Measurements from ENCODE around the gene ACY1. TPM values are rescaled to one million over a fixed set of nuclear protein-coding genes. Genes with fewer than 3 reads are reported as not detected.

ACY1 gene
- total RNA-seq, 4 donors from 2014 or later: 165 to 426 (median 250) TPM

DNA sequence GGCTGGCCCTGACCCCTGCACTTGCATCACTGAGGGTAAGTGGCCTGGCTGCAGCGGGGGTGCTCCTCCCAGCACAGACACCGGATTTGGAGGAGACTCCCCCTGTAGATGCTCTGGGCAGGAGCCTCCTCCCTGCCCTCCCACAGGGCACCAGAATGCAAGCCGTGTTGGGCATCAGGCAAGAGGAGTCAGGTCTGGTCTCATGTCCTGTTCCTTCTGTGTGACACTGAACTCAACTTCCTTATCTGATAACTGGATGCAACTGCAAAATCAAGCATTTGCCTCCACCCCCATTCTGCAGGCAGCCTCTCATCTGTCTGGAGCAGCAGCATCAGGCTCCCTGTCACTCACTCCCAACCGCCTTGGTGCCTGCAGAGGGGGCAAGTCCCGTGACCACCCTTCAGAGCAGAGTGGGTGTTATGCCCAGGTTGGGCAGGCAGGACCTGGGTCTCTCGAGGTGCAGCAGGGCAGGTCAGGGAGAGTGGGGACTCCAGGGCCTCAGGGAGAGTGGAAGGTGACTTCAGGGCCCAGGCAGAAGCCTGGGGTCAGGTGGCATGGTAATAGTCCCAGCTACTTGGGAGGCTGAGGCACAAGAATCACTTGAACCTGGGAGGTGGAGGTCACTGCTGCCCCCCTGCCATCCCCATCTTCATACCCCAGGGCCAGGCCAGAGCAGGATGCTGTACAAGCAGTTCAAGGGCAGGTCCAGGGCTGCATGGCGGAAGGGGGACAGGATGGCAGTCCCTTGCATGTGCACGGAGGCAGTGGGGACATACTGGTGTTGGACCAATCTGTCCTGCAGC lies 22.9 kb downstream of the ACY1 start:
- Histone ChIP-seq H3K4me3 (no peak overlapping the region), H3K27me3 (no peaks in the 10 kb centered on the region), H3K36me3 (no peaks in the 10 kb centered on the region), H3K27ac (no peak overlapping the region), H3K4me1 (peaks cover 0 to 15% (median 6%) of the 10 kb centered on the region in 4 donors), H3K9me3 (no peaks in the 10 kb centered on the region)
- in situ Hi-C loops (cut with MboI; ENCODE audit: low pct_ligation_motif_present in 1 of 4, low pct_unique_long_range_greater_than_20kb in 1 of 4, low sequenced_read_pairs in 3 of 4) (loop anchor here in 3 of 4 donors (10.0 to 25.0 kb wide), 2 partner anchors 49 to 331 kb away; partner anchors contain the start of gene DUSP7 (in 1 of the 3)), intact Hi-C loops (cut with DNase I; ENCODE audit: low total_unique reads) (loop anchor here (10.0 kb wide), 1 partner anchor 49 kb away; the partner anchor contains the start of gene DUSP7)
- 65% methylated on average over 8 of the region's 8 CpGs; no CpG with 5 or more reads in 1 of the 2 donors for WGBS, 2 donors (ENCODE audit: low coverage in 1 of 2)
- TF ChIP-seq POLR2A (IDR thresholded peaks at IDR 0.05) (no peak), POLR2AphosphoS5 (IDR thresholded peaks at IDR 0.05) (no peak), EP300 (IDR thresholded peaks at IDR 0.05; ENCODE audit: low read depth) (no peak)
- TF ChIP-seq, protein P1, sequence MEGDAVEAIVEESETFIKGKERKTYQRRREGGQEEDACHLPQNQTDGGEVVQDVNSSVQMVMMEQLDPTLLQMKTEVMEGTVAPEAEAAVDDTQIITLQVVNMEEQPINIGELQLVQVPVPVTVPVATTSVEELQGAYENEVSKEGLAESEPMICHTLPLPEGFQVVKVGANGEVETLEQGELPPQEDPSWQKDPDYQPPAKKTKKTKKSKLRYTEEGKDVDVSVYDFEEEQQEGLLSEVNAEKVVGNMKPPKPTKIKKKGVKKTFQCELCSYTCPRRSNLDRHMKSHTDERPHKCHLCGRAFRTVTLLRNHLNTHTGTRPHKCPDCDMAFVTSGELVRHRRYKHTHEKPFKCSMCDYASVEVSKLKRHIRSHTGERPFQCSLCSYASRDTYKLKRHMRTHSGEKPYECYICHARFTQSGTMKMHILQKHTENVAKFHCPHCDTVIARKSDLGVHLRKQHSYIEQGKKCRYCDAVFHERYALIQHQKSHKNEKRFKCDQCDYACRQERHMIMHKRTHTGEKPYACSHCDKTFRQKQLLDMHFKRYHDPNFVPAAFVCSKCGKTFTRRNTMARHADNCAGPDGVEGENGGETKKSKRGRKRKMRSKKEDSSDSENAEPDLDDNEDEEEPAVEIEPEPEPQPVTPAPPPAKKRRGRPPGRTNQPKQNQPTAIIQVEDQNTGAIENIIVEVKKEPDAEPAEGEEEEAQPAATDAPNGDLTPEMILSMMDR (IDR thresholded peaks at IDR 0.05): no peak
- DNase-seq: no peak

- Histone ChIP-seq H3K9me3 (no peaks in the 10 kb centered on the region), H3K27me3 (no peaks in the 10 kb centered on the region), H3K27ac (no peak overlapping the region), H3K4me3 (no peak overlapping the region), H3K4me1 (peaks cover 0 to 10% (median 3%) of the 10 kb centered on the region in 4 donors), H3K36me3 (no peaks in the 10 kb centered on the region)
- no peak for DNase-seq
- TF ChIP-seq, protein P1 (IDR thresholded peaks at IDR 0.05): no peak
- TF ChIP-seq EP300 (IDR thresholded peaks at IDR 0.05; ENCODE audit: low read depth) (no peak), POLR2A (IDR thresholded peaks at IDR 0.05) (no peak), POLR2AphosphoS5 (IDR thresholded peaks at IDR 0.05) (no peak)
- 84% methylated on average over 6 of the region's 6 CpGs; no CpG with 5 or more reads in 1 of the 2 donors for WGBS, 2 donors (ENCODE audit: low coverage in 1 of 2)
- intact Hi-C loops (cut with DNase I; ENCODE audit: low total_unique reads): loop anchor here (10.0 kb wide), 1 partner anchor 48 kb away; the partner anchor contains the start of gene DUSP7
- in situ Hi-C loops (cut with MboI; ENCODE audit: low pct_ligation_motif_present in 1 of 4, low pct_unique_long_range_greater_than_20kb in 1 of 4, low sequenced_read_pairs in 3 of 4): loop anchor here in 3 of 4 donors (10.0 to 25.0 kb wide), 2 partner anchors 48 to 331 kb away; partner anchors contain the start of gene DUSP7 (in 1 of the 3)
These were observed 23.4 kb downstream of the ACY1 start for GRCh38 chr3:52006820-52007133.

- Histone ChIP-seq H3K4me3 (no peak overlapping the region), H3K4me1 (peaks cover 0 to 10% (median 3%) of the 10 kb centered on the region in 4 donors), H3K27me3 (no peaks in the 10 kb centered on the region), H3K27ac (no peak overlapping the region), H3K9me3 (no peaks in the 10 kb centered on the region), H3K36me3 (no peaks in the 10 kb centered on the region)
- DNase-seq: no peak
- in situ Hi-C loops (cut with MboI; ENCODE audit: low pct_ligation_motif_present in 1 of 4, low pct_unique_long_range_greater_than_20kb in 1 of 4, low sequenced_read_pairs in 3 of 4): loop anchor here in 3 of 4 donors (10.0 to 25.0 kb wide), 2 partner anchors 48 to 330 kb away; partner anchors contain the start of gene DUSP7 (in 1 of the 3)
- 60 to 79% methylated on average over 2 to 4 of the region's 4 CpGs for WGBS, 2 donors (ENCODE audit: low coverage in 1 of 2)
- TF ChIP-seq EP300 (IDR thresholded peaks at IDR 0.05; ENCODE audit: low read depth): no peak
- TF ChIP-seq, protein P1 (IDR thresholded peaks at IDR 0.05): no peak
- no peak for TF ChIP-seq POLR2AphosphoS5 (IDR thresholded peaks at IDR 0.05)
- TF ChIP-seq POLR2A (IDR thresholded peaks at IDR 0.05): no peak
- intact Hi-C loops (cut with DNase I; ENCODE audit: low total_unique reads): loop anchor here (10.0 kb wide), 1 partner anchor 48 kb away; the partner anchor contains the start of gene DUSP7
These were observed 24.0 kb downstream of the ACY1 start for GRCh38 chr3:52007291-52007690.

DNA sequence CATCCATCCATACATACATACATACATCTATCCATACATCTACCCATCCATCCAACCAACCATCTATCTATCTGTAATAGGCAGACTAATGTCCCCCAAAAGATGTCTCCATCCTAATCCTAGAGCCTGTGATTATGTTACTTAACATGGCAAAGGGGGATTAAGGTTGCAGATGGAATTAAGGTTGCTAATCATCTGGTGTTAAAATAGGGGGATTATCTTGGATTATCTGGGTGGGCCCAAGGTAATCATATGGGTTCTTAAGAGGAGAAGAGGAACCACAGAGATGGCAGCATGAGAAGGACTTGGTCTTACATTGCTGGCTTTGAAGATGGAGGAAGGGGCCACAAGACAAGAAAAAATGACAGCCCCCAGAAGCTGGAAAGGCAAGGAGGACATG lies 27.1 kb downstream of the ACY1 start:
- in situ Hi-C loops (cut with MboI; ENCODE audit: low pct_ligation_motif_present in 1 of 4, low pct_unique_long_range_greater_than_20kb in 1 of 4, low sequenced_read_pairs in 3 of 4): loop anchor here in 2 of 4 donors (25.0 kb wide), 1 partner anchor 327 kb away; no protein-coding TSS in a partner anchor
- H3K36me3 ChIP-seq: no peaks in the 10 kb centered on the region
- no peaks in the 10 kb centered on the region for H3K9me3 ChIP-seq
- TF ChIP-seq, protein P1 (IDR thresholded peaks at IDR 0.05): no peak
- TF ChIP-seq POLR2A (IDR thresholded peaks at IDR 0.05): no peak
- TF ChIP-seq EP300 (IDR thresholded peaks at IDR 0.05; ENCODE audit: low read depth): no peak
- TF ChIP-seq POLR2AphosphoS5 (IDR thresholded peaks at IDR 0.05): no peak
- H3K27ac ChIP-seq: no peak overlapping the region
- peaks cover 0 to 6% (median 2%) of the 10 kb centered on the region in 4 donors for H3K4me1 ChIP-seq
- no peaks in the 10 kb centered on the region for H3K27me3 ChIP-seq
- no peak for DNase-seq
- intact Hi-C loops (cut with DNase I; ENCODE audit: low total_unique reads): no loop called here
- H3K4me3 ChIP-seq: no peak overlapping the region
